Measurements from ENCODE around the gene STYXL2. TPM values are rescaled to one million over a fixed set of nuclear protein-coding genes. Genes with fewer than 3 reads are reported as not detected.

The STYXL2 gene
- total RNA-seq, 1 donor from 2014 or later, result 0.09 TPM

DNA sequence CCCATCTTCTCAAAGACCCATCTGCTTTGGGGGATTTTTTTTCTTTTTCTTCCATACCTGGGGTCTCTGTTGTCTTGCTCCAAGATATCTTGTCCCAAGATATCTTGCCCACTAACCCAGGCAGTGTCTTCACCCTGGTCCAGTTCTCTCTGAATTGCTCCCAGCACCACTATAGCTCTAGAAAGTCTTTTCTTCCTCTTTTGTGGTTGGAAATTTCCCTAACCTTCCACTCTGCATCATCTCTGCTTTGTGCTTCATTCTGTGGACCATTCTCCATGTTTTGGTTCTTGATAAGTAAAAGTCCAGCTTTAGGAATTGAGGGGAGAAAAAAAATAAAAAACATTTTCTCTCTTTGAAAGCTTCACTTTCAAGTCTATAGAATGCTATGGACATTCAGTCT is 20.9 kb downstream of the STYXL2 start:
- TF ChIP-seq, protein P1, sequence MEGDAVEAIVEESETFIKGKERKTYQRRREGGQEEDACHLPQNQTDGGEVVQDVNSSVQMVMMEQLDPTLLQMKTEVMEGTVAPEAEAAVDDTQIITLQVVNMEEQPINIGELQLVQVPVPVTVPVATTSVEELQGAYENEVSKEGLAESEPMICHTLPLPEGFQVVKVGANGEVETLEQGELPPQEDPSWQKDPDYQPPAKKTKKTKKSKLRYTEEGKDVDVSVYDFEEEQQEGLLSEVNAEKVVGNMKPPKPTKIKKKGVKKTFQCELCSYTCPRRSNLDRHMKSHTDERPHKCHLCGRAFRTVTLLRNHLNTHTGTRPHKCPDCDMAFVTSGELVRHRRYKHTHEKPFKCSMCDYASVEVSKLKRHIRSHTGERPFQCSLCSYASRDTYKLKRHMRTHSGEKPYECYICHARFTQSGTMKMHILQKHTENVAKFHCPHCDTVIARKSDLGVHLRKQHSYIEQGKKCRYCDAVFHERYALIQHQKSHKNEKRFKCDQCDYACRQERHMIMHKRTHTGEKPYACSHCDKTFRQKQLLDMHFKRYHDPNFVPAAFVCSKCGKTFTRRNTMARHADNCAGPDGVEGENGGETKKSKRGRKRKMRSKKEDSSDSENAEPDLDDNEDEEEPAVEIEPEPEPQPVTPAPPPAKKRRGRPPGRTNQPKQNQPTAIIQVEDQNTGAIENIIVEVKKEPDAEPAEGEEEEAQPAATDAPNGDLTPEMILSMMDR (IDR thresholded peaks at IDR 0.05), result no peak
- H3K27me3 ChIP-seq (ENCODE audit: low read depth), result no peaks in the 10 kb centered on the region
- no peak for ATAC-seq
- H3K4me1 ChIP-seq, result no peaks in the 10 kb centered on the region
- H3K9me3 ChIP-seq, result no peaks in the 10 kb centered on the region
- no peaks in the 10 kb centered on the region for H3K36me3 ChIP-seq
- no peak for DNase-seq
- H3K27ac ChIP-seq, result no peak overlapping the region
- intact Hi-C loops (cut with DNase I), result no loop called here
- no peak overlapping the region for H3K4me3 ChIP-seq

DNA sequence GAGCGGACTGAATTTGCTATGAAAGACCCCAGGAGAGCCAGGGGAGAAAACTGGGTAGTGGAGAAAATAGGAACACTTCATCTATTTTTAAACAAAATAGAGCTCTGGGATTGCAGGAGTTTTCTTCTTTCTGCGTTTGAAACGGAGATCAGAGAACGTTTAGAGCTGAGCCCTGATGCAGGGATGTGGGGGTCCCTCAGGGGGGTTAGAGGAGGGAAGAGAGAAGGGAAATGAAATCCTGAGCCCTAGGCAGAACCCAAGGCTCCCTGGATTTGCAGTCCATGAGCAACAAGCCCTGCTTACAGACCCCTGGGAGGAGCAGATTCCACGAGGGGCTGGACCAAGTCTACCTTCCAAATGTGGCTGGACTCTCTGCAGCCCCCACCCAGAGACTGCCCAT is 21.8 kb downstream of the STYXL2 start:
- H3K27ac ChIP-seq, result no peak overlapping the region
- intact Hi-C loops (cut with DNase I), result no loop called here
- no peaks in the 10 kb centered on the region for H3K27me3 ChIP-seq (ENCODE audit: low read depth)
- H3K4me1 ChIP-seq, result no peaks in the 10 kb centered on the region
- H3K9me3 ChIP-seq, result no peaks in the 10 kb centered on the region
- DNase-seq (no peak), ATAC-seq (no peak)
- TF ChIP-seq, protein P1 (IDR thresholded peaks at IDR 0.05), result no peak
- no peaks in the 10 kb centered on the region for H3K36me3 ChIP-seq
- H3K4me3 ChIP-seq, result no peak overlapping the region

DNA sequence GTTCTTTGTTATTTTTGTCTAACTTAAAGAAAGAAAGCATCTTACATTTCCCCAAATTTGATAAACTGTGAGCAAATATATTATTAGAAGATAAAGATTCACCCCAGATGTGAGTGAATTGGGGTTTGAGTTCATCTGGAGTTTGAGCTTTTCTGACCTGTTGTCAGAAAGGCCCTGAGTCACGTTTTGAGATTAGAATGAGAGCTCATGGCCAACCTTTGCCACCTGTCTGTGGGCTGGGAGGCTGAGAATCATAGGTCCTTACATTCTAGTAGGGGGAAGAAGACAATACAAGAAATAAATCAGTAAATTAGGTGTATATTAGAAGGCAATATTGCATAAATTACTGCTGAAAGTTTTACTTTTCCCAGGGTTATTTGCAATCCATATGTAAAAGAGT is 22.3 kb downstream of the STYXL2 start:
- TF ChIP-seq, protein P1 (IDR thresholded peaks at IDR 0.05), result no peak
- no peak for ATAC-seq
- no peaks in the 10 kb centered on the region for H3K27me3 ChIP-seq (ENCODE audit: low read depth)

DNA sequence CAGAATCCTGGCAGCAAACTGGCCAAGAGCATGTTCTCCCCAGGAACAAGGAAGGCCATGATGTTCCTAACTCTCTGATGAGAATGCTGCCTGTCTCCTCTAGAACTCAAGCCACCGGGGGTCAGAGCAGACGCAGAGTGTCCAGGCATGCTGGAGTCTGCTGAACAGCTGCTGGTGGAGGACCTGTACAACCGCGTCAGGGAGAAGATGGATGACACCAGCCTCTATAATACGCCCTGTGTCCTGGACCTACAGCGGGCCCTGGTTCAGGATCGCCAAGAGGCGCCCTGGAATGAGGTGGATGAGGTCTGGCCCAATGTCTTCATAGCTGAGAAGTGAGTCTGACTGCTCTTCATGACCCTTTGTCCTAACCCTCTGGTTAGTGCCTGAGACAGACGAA is 23.4 kb downstream of the STYXL2 start:
- H3K27ac ChIP-seq, result no peak overlapping the region

More for the DNA sequence above, 22.3 kb downstream of the STYXL2 start:
- Histone ChIP-seq H3K9me3 (no peaks in the 10 kb centered on the region), H3K4me1 (peaks cover 4% of the 10 kb centered on the region), H3K36me3 (no peaks in the 10 kb centered on the region), H3K4me3 (no peak overlapping the region), H3K27ac (no peak overlapping the region)
- intact Hi-C loops (cut with DNase I), result no loop called here
- no peak for DNase-seq

DNA sequence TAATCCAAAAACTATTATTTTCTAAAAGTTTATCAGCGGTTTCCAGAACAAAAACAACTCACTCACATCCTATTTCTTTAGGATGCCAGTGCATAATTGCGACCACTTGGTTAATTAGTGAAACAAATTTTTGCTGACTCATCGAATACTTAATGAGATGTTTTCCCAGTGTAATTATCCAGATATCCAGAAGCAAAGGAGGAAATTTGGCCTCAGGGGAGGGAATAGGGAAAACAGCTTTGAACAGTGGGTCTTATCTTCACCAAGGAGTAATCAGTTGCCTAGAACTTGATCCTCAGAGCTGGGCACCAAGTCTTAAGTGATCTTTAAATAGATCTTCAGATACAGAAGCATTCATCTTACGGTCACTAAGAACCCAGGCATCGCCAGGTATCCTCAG is 24.3 kb downstream of the STYXL2 start:
- Histone ChIP-seq H3K4me1 (peaks cover 12% of the 10 kb centered on the region), H3K27me3 (ENCODE audit: low read depth) (no peaks in the 10 kb centered on the region), H3K4me3 (no peak overlapping the region), H3K9me3 (no peaks in the 10 kb centered on the region), H3K36me3 (no peaks in the 10 kb centered on the region), H3K27ac (no peak overlapping the region)
- DNase-seq (no peak), ATAC-seq (no peak)
- TF ChIP-seq, protein P1 (IDR thresholded peaks at IDR 0.05), result no peak
- intact Hi-C loops (cut with DNase I), result no loop called here

More for the DNA sequence above, 23.4 kb downstream of the STYXL2 start:
- TF ChIP-seq, protein P1 (IDR thresholded peaks at IDR 0.05), result no peak
- H3K36me3 ChIP-seq, result no peaks in the 10 kb centered on the region
- intact Hi-C loops (cut with DNase I), result no loop called here
- H3K9me3 ChIP-seq, result no peaks in the 10 kb centered on the region
- no peak for DNase-seq
- H3K27me3 ChIP-seq (ENCODE audit: low read depth), result no peaks in the 10 kb centered on the region
- peaks cover 12% of the 10 kb centered on the region for H3K4me1 ChIP-seq
- no peak overlapping the region for H3K4me3 ChIP-seq
- ATAC-seq, result no peak

DNA sequence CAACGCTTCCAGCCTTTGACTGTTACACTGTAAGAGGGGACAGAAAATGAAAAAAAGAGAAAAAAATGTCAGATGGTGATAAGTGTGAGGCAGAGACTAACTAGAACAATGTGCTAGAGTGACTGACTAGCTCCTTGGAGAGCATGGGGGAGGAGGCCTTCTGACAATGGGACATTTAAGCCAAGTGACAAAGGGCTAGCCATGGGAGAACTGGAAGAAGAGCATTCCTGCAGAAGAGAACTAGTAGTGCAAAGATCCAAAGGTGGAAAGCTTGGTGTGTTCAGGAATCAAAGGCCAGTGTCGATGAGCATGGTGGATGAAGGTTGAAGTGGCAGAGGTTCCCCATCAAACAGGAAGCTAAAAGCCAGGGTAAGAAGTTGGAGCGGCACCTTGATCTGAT is 25.8 kb downstream of the STYXL2 start:
- no peak overlapping the region for H3K4me3 ChIP-seq
- H3K36me3 ChIP-seq, result no peaks in the 10 kb centered on the region
- TF ChIP-seq, protein P1 (IDR thresholded peaks at IDR 0.05), result no peak
- peaks cover 12% of the 10 kb centered on the region for H3K4me1 ChIP-seq
- no peaks in the 10 kb centered on the region for H3K27me3 ChIP-seq (ENCODE audit: low read depth)
- ATAC-seq (no peak), DNase-seq (no peak)
- intact Hi-C loops (cut with DNase I), result no loop called here
- H3K9me3 ChIP-seq, result no peaks in the 10 kb centered on the region
- no peak overlapping the region for H3K27ac ChIP-seq

Data from lower lobe of right lung (tissue), 2 donors.